ENCODE results near the gene PANX2.
"Not testable (repeated sequence)": the region's sequence is repeated elsewhere in the genome, so short reads cannot be mapped to it uniquely, and the experiment has no call there.

PANX2 gene

DNA sequence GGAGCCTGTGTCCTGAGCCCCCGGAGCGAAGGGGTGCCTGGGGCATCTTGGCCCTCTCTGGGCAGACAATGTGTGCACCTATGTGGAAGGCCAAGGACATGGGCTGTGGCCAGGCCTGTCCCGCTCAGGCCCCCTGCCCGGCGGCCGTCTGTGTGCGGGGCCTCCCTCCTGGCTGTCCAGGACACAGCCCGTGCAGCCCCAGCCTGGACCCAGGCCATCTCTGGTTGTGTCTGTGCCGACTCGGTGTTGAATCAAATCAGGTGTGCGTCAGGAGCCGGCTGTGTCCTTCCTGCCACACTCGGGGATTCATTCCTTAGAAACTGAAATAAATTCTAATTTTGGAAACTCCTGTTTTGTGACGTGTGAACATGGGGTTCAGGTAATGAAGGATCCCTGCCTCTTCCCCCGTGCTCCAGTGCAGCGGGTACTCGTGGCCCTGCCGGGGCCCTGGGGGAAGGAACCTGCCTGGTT, 28.8 kb downstream of the PANX2 start:
- no peak for DNase-seq (ENCODE audit: low read depth, low spot score)

DNA sequence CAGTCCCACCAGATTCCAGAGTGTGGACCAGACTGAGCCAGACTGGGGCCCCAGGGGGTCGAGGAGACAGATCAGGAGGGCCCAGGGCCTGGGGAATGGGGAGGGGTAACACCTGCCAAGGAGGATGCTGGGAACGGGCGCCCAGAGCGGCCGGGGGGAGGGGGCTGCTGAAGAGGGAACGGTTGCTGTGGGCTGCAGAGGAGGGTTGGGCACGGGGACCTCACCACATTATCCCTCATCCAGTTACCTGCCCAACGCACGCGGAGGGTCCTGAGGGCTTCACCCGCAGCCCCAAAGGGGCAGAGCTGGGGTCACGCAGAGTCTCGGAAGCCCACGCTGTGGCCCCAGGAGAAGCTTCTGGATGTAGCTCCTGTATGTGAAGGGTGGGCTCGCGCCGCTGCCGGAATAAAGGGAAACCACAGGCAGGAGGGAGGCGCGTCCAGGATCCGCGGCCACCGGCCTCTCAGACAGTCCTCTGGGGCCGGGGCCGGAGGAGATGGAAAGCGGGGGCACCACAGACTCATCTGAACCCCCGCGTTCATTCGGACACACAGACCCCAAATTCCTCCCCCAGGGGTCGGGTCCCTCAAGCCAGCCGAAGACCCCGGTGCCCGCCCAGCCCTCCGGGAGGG, 29.4 kb downstream of the PANX2 start:
- peak; percentile 57 for DNase-seq (ENCODE audit: low read depth, low spot score)

GRCh38 chr22:50200461-50201190, 30.1 kb downstream of the PANX2 start, which contains the start of gene SELENOO:
Gene SELENOO (plus strand): TSS chr22:50201011. CDS start chr22:50201037, 26 bp downstream.
- DNase-seq (ENCODE audit: low read depth, low spot score) = peak; percentile 96

- peak; percentile 58 for DNase-seq (ENCODE audit: low read depth, low spot score)
These were observed 30.9 kb downstream of the PANX2 start for GRCh38 chr22:50201191-50202129.

DNA sequence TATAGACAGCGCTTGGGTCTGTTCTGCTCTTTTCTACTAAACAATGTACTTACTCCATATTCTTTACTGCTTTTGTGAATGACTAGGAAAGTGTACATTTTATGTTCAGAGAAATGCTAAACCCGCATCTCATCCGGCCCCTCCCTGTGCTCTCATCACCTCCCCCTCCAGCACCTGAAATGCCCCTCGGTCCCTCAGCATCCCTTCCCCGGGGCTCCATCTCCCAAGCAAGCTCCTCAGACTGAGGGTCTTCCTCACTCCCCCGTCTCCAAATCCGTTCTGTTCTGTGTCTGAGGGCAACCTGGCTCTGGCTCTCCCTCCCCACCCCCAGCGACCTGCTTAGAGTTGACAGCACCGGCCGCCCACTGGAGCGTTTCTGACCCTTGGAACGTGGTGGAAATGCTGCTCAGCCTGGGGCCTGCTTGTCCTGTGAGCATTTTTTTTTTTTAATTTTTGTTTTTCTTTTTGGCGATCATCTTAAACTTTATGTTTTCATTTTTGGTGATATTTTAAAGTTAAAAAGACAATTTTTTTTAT, 31.7 kb downstream of the PANX2 start:
- DNase-seq (ENCODE audit: low read depth, low spot score) = no peak

- DNase-seq (ENCODE audit: low read depth, low spot score) = no peak
These were observed 32.8 kb downstream of the PANX2 start for GRCh38 chr22:50203288-50203687.

DNA sequence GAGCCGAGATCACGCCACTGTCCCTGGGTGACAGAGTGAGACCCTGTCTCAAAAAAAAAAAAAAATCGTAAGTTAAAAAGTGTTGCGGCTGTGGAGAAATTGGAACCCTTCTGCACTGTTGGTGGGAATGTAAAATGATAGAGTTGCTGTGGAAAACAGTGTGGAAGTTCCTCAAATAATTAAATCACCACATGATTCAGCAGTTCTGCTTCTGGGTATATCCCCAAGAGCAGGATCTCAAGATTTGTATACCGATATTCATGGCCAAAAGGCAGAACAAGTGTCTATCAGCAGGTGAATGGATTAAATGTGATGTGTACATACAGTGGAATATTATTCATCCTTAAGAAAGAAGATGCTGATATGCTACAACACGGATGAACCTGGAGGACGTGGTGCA, 34.0 kb downstream of the PANX2 start:
- no peak for DNase-seq (ENCODE audit: low read depth, low spot score)

DNA sequence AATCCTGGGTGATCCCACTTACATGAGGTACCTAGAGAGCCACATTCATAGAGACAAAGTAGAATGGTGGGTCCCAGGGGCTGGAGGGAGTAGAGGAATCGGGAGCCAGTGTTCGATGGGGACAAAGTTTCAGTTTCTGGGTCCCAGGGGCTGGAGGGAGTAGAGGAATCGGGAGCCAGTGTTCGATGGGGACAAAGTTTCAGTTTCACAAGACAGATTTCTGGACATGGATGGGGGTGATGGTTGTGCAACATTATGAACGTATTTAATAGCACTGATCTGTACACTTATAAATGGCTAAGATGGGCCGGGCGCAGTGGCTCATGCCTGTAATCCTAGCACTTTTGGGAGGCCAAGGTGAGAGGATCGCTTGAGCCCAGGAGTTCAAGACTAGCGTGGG, 34.5 kb downstream of the PANX2 start:
- DNase-seq (ENCODE audit: low read depth, low spot score) = not testable (repeated sequence)

DNA sequence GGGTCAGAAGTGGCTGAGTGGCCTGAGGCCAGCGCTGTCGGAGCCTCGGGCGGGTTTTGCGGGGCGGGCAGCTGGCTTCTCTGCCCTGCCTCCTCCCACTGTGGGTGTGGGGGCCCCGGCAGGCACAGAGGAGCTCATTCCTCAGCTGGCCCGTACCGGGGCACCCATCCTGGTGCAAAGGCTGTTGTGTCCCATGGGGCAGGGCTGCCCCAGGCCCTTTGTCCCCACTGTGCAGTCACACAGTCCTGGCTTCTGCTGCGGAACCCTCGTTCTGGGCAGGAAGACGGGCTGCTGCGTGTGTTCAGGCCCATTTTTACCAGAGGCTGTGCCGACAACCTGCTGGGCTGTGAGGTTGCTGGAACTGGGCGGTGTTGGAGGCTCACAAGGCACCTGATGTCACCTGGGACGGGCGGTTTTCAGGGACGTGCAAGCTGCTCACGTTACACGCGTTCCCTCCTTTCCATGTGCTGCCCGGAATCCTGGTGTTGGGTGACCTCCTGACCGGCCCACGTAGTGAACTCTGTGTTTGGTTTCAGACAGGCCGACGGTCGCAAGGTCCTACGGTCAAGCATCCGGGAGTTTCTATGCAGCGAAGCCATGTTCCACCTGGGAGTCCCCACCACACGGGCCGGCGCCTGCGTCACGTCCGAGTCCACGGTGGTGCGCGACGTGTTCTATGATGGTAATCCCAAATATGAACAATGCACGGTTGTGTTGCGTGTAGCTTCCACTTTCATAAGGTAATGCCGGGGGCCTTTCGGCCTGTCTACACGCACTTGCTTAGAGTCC, 35.4 kb downstream of the PANX2 start:
- no peak for DNase-seq (ENCODE audit: low read depth, low spot score)

DNA sequence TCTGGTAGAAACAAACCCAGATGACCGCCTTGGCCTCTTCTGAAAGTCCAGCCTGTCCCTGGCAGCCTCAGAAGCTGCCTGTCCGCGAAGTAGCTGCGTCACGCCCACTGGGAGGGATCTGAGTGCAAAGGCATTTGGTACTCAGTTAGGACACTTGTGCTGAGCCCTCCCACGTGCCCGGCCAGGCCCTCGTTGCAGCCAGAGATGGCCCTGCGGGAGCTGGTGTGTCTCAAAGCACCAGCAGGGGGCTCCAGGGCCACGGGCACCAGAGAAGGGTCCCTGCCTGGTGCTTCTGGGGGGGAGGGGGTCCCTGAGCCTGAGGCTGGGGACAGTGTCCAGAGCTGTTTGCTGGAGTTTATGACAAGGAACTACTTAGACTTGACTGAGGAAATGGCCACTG, 36.1 kb downstream of the PANX2 start:
- DNase-seq (ENCODE audit: low read depth, low spot score) = no peak

GRCh38 chr22:50207383-50208140, 37.0 kb downstream of the PANX2 start:
- no peak for DNase-seq (ENCODE audit: low read depth, low spot score)

GRCh38 chr22:50208430-50208938, 38.0 kb downstream of the PANX2 start:
- no peak for DNase-seq (ENCODE audit: low read depth, low spot score)

DNA sequence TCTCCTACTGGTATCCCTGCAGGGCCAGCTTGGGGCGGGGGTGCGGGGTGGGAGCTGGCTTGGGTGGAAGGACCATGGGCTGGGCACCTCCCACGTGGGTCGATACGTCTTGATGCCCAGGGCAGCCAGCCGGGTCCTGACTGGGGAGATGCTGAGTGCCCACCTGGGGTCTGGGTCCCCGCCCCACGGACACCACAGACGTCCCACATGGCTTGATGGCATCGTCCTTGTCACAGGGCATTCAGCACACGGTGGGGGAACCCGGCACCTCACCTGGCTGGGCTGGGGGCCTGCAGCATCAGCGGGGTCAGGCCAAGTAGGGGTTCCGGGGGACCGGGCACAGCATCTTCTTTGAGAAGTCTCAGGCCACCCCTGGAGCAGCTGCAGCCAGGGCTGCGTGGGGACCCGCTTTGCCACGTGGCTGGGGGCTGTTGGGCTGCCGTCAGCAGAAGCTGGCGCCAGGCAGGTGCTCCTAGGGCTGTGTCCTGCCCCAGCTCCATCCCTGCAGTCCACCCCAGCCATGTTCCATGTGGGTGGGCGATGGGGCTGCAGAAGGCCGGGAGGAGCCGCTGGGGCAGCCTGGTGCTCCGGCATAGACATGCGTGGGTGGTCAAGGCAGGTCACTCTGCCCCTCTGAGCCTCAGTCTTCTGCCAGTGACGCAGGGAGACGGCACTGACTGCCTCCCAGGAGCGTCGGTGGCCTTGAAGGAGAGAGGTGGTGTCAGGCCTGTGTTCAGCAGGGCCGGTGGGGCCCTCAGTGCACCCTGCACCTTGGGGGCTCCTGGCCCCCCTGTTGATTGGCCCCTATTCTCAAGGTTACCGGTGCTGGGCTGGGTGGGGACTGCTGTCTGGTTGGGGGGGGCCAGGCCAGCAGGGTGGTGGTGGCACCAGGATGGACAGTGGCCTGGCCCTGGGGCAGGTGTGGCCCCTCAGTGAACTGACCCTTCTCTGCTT, 38.7 kb downstream of the PANX2 start:
- DNase-seq (ENCODE audit: low read depth, low spot score) = no peak

DNA sequence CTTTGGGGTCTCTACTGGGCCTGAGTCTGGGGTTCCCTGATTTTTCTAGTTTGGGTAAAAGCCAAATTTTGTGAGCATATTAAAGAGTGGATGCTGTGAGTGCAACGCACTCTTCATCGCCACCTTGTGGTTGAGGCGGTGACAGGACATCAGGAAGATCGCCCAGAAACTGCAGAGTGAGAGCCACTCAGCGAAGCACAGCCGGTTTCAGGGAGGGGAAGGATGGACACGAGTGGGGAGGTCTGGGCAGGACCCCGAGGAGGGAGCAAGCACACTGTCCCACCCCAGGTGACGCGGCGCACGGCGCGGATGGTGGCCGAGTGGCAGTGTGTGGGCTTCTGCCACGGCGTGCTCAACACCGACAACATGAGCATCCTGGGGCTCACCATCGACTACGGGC, 39.4 kb downstream of the PANX2 start:
- DNase-seq (ENCODE audit: low read depth, low spot score) = peak; percentile 79

DNA sequence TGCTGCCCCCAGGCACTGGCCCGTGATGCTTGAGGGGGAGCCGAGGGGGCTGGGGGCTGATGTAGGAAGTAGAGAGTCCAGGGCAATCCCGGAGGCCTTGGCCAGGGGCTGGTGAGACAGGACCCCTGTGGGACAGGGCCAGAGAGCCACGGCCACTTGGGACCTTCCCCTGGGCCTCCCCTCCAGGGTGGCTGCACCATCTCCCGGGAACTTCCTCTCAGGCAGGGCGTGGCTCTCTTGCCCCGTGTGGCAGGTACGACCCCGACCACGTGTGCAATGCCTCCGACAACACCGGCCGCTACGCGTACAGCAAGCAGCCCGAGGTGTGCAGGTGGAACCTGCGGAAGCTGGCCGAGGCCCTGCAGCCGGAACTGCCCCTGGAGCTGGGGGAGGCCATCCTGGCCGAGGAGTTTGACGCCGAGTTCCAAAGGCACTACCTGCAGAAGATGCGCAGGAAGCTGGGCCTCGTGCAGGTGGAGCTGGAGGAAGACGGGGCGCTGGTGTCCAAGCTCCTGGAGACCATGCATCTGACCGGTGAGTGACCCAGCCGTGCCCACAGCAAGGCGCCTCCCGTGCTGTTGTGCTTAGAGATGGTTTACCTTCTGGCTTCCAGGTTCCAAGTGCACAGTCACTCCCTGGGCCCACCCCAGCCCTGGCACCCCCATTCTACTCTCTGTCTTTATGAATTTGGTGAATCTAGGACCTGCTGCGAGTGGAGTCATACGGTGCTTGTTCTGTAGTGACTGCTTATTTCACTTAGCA, 40.0 kb downstream of the PANX2 start:
- no peak for DNase-seq (ENCODE audit: low read depth, low spot score)

DNA sequence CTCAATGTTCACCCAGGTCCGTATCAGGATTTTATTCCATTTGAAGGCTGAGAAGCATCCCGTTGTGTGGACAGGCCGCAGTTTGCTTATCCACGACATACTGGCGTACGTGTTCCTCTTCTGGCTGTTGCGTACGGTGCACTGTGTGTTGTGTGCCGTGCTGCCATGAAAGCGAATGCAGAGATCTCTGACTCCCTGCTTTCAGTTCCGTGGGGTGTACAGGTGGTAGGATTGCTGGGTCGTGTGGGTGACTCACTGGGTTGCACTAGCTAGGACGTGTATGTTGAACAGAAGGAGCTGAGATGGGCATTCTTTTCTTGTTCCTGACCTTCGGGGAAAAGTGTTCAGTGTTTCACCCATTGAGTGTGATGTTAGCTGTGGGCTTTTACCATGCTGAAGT, 40.6 kb downstream of the PANX2 start:
- DNase-seq (ENCODE audit: low read depth, low spot score) = no peak

DNA sequence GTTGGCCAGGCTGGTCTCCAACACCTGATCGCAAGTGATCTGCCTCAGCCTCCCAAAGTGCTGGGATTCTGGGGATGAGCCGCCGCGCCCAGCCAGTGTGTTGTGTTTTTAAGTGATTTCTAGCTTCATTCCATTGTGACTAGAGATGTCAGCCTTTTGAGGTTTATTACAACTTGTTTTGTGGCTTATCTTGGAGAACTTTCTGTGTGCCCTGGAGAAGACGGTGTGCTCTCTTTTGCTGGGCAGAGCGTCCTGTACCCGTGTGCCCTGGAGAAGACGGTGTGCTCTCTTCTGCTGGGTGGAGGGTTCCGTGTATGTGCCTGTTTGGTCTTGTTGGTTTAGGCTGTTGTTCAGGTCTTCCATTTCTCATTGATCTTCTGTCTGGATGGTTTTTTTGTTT, 42.7 kb downstream of the PANX2 start:
- no peak for DNase-seq (ENCODE audit: low read depth, low spot score)

Data from astrocyte of the hippocampus (primary cell).